Testis (tissue), 5 donors: ENCODE data around the gene VEGFB. TPM values are rescaled to one million over a fixed set of nuclear protein-coding genes. Genes with fewer than 3 reads are reported as not detected.
A peak's percentile ranks its signal among the peaks of the same experiment; 100 is the strongest.

Source experiments
- DNase-seq: peaks from one replicate; pipeline ENCODE4 v3.0.0-alpha.2; 2019
- H3K27ac ChIP-seq, 2 donors: fragments of 200-600 bp; sonication (generic); one replicate each; pipeline ENCODE4 v1.5.1; 2019
- H3K27me3 ChIP-seq: fragments of 200-600 bp; sonication (generic); one replicate; pipeline ENCODE4 v1.5.1; 2019
- H3K36me3 ChIP-seq: fragments of 200-600 bp; sonication (generic); one replicate; pipeline ENCODE4 v1.5.1; 2017; ENCODE audit warnings: low read depth; ENCODE audit errors: missing control alignments
- H3K4me1 ChIP-seq: fragments of 200-600 bp; sonication (generic); one replicate; pipeline ENCODE4 v1.5.1; 2019
- H3K4me3 ChIP-seq, 2 donors: fragments of 200-600 bp; sonication (generic); one replicate each; pipeline ENCODE4 v1.5.1; 2017 to 2019
- H3K9me3 ChIP-seq: fragments of 200-600 bp; sonication (generic); one replicate; pipeline ENCODE4 v1.5.1; 2017
- POLR2A ChIP-seq: fragments of 450-650 bp; IDR thresholded peaks from one replicate; pipeline ENCODE4 v1.6.1; 2017; ENCODE audit warnings: antibody characterized with exemption, mild to moderate bottlenecking, moderate library complexity
- WGBS, 2 donors: methylation state at CpG; one replicate each; pipeline ENCODE4 v1.1.5; 2018; 5-methylcytosine and 5-hydroxymethylcytosine counted together
- intact Hi-C: fragments of 100-400 bp; cut with DNase I; formaldehyde crosslinking; loops from one replicate; pipeline ENCODE4 v1.15.1; 2023; ENCODE audit warnings: low total_unique reads
- long read RNA-seq, 2 donors: transcript quantifications; one replicate each; lab custom pipeline, GENCODE V29; 2026
- polyA plus RNA-seq: library from polyadenylated mRNA; stranded (reverse); fragments of 350-450 nt; fragmentation: Illumina TruSeq; extraction: RNeasy Lipid Tissue Mini Kit (QIAGEN cat#74804); gene quantifications from one replicate; pipeline ENCODE4 v1.2.3, GENCODE V29; 2014; ENCODE audit warnings: low read depth, low replicate concordance; ENCODE audit not compliant: insufficient read depth
- total RNA-seq, 2 donors: library from RNA; depleted of rRNA; stranded (reverse); fragments of >200 nt; gene quantifications; one replicate each; pipeline ENCODE4 v1.2.3, GENCODE V29; 2016
- TF ChIP-seq, protein P1 (sequence below), 3 experiments: fragments of 450-650 bp in 2 of 3; fragments of 200-600 bp in 1 of 3; sonication (generic) in 1 of 3; IDR thresholded peaks; one replicate each; pipeline ENCODE4 v1.5.1; 2016 to 2019; ENCODE audit warnings: antibody characterized with exemption in 3 of 3, mild to moderate bottlenecking in 2 of 3, moderate library complexity in 1 of 3

VEGFB gene, protein sequence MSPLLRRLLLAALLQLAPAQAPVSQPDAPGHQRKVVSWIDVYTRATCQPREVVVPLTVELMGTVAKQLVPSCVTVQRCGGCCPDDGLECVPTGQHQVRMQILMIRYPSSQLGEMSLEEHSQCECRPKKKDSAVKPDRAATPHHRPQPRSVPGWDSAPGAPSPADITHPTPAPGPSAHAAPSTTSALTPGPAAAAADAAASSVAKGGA
- 10 to 100 TPM; 19.1 to 47.8 TPM for total RNA-seq
- polyA plus RNA-seq, result 57.3 TPM
- long read RNA-seq, donor 1, transcript VEGFB-201 (7 exons, 1,380 nt), result major isoform, 29 of 39 reads
- long read RNA-seq, donor 1, transcript VEGFB-202 (7 exons, 979 nt), result minor isoform, 5 of 39 reads
- long read RNA-seq, donor 1, partial matches to known transcripts, result 0 of 39 reads
- long read RNA-seq, donor 1, other reads (novel, unspliced or antisense), result 5 of 39 reads
- long read RNA-seq, donor 2, transcript VEGFB-201 (7 exons, 1,380 nt), result major isoform, 12 of 19 reads
- long read RNA-seq, donor 2, partial matches to known transcripts, result 5 of 19 reads
- long read RNA-seq, donor 2, other reads (novel, unspliced or antisense), result 0 of 19 reads

DNA sequence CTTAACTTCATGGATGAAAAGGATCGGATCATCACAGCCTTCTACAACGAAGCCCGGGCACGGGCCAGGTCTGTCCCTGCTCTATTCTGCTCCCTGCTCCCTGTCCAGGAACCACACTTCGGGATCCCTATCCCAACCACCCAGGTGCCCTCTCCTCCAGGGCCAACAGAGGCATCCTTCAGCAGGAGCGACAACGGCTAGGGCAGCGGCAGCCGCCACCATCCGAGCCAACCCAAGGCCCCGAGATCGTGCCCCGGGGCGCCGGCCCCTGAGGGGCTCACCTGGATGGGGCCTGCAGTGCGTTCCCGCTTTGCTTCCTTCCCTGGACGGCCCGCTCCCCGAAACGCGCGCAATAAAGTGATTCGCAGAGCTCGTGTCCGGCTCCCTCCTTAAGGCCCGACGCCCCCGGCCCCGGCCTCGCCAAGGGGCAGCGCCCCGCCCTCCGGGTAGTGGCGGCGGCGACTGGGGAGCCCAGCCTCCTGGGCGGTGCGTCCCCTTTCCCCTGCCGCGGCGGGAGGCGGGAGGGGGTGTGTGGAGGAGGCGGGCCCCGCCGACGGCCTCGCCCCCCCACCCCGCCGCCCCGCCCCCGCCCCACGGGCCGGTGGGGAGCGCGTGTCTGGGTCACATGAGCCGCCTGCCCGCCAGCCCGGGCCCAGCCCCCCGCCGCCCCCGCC is at the start of gene VEGFB:
Gene VEGFB (plus strand): TSS at position 672 of the 674 bp plus-strand sequence. CDS start 250 bp downstream, outside the sequence.
- TF ChIP-seq, protein P1, sequence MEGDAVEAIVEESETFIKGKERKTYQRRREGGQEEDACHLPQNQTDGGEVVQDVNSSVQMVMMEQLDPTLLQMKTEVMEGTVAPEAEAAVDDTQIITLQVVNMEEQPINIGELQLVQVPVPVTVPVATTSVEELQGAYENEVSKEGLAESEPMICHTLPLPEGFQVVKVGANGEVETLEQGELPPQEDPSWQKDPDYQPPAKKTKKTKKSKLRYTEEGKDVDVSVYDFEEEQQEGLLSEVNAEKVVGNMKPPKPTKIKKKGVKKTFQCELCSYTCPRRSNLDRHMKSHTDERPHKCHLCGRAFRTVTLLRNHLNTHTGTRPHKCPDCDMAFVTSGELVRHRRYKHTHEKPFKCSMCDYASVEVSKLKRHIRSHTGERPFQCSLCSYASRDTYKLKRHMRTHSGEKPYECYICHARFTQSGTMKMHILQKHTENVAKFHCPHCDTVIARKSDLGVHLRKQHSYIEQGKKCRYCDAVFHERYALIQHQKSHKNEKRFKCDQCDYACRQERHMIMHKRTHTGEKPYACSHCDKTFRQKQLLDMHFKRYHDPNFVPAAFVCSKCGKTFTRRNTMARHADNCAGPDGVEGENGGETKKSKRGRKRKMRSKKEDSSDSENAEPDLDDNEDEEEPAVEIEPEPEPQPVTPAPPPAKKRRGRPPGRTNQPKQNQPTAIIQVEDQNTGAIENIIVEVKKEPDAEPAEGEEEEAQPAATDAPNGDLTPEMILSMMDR (IDR thresholded peaks at IDR 0.05), result no peak
- no peak for TF ChIP-seq POLR2A
- Histone ChIP-seq H3K4me1 (peaks cover 27% of the 10 kb centered on the region), H3K9me3 (no peaks in the 10 kb centered on the region), H3K36me3 (no peaks in the 10 kb centered on the region), H3K27ac (peak within 1 kb of the TSS; percentile 77 to 89), H3K4me3 (peak within 1 kb of the TSS; percentile 61 to 73), H3K27me3 (no peaks in the 10 kb centered on the region)
- intact Hi-C loops, result no loop called here
- peak; percentile 67 for DNase-seq
- WGBS, 2 donors, result 2% methylated on average over 50 of the region's 62 CpGs; no CpG with 5 or more reads in 1 of the 2 donors

DNA sequence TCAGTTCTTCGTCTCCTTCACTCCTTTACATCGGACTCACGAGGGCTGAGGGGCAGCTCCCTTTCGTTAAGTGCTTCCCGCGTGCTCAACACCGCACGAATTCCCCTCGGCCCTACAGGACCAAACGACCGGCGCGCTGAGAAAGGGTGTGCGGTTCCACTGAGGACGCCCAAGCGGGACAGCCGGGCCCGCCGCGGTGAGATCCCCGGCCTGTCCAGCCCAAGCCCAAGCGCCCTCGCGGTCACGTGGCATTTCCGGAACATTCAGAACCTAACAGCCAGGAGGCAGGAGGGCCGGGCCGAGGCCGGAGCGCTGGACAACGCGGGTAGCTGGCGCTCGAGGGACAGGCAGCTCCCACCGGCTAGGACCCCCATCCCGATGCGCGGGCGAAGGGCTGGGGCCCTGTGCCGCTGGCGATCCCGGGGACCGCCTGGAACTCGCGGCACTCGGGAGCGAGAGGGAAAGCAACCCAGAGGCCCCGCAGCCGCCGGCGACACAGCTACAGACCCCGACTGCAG is 49.1 kb upstream of the VEGFB start:
- 0 to 1% methylated on average over 31 to 38 of the region's 52 CpGs for WGBS, 2 donors
- Histone ChIP-seq H3K27me3 (no peaks in the 10 kb centered on the region), H3K36me3 (no peaks in the 10 kb centered on the region), H3K4me3 (peak overlapping the region; percentile 71 to 78), H3K4me1 (peaks cover 36% of the 10 kb centered on the region), H3K27ac (peak overlapping the region; percentile 96 to 100), H3K9me3 (no peaks in the 10 kb centered on the region)
- TF ChIP-seq POLR2A, result peak; percentile 98
- TF ChIP-seq, protein P1 (IDR thresholded peaks at IDR 0.05), result peak in 2 of 3 experiments; percentile 24 to 58
- peak; percentile 88 for DNase-seq
- intact Hi-C loops, result no loop called here

DNA sequence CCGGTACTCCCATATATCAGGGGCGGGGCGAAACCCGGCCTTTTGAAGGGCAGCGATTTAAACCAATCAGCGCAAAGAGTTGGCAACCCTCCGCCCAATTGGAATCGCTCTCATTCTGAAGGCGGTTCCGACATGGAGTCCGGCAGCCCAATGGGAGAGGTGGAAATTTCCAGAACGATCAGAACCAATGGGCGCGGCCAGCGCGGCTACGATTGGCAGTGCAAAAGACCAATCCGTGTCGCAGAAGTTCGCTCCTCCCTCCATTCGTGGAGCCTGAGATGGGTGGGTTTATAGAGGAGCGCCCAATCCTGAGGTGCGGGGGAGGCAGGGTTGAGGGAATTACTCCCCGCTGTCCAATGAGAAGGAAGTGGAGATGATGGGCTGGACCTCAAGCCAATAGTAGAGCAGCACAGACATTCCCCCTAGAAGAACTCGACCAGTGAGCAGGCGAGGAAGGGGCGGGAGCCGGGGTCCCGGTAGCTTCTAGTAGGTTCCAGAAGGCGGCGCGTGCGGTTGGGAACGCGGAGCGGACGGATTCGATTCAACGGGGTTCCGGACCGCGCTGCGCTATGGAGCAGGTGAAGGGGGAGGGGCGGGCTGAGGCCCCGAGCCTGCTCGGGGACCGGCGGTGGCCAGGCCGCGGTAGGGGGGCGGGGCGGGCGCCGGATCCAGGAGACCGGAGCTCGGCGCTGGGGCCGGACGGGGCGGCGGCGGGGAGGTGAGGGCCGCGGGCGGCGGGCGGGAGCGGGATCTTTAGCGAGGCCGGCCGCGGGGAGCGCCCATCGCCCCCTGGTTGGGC is 48.5 kb upstream of the VEGFB start, which contains the start of gene STIP1:
Gene STIP1 (plus strand): TSS at position 479 of the 799 bp plus-strand sequence. CDS start 91 bp downstream, at position 570.
- H3K27ac ChIP-seq, result peak within 1 kb of the TSS; percentile 96 to 100
- no peaks in the 10 kb centered on the region for H3K9me3 ChIP-seq
- H3K4me1 ChIP-seq, result peaks cover 32% of the 10 kb centered on the region
- no peaks in the 10 kb centered on the region for H3K36me3 ChIP-seq
- peak; percentile 74 for TF ChIP-seq POLR2A
- TF ChIP-seq, protein P1 (IDR thresholded peaks at IDR 0.05), result peak in 2 of 3 experiments; percentile 22 to 43
- intact Hi-C loops, result no loop called here
- H3K4me3 ChIP-seq, result peak within 1 kb of the TSS; percentile 71 to 78
- peak; percentile 99 for DNase-seq
- no peaks in the 10 kb centered on the region for H3K27me3 ChIP-seq
- WGBS, 2 donors, result 0 to 1% methylated on average over 27 to 40 of the region's 74 CpGs

DNA sequence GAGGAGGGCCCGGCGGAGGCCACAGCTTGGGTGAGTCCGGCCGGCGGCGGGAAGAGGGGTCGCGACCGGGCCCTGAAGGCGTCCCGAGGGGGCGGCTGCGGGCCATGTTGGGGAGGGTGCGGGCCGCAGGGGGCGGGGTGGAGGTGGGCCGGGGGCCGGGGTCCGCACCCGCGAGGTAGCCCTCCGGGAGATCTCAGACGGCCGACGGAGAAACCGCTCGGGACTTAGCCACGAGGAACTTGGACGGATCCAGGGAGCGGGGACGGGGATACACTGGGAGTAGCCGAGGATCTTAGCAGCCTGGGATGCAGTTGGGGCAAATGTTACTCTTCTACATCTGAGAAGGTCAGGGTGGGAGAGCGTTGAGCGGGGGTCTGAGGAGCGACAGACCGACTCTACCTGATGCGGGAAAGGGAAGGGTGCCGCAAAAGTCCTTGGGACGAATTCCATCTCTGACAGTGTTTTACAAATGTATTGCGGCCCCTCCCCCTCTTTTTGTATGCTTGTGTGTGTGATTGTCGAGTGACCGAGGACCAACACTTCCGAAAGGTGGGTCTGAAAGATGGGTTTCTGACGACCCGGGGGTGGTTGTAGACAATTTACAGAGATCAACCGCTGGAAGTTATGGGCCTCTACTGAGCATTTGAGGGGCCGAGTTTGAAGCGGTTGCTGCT is 47.8 kb upstream of the VEGFB start:
- Histone ChIP-seq H3K27me3 (no peaks in the 10 kb centered on the region), H3K9me3 (no peaks in the 10 kb centered on the region), H3K4me3 (no peak overlapping the region), H3K36me3 (no peaks in the 10 kb centered on the region), H3K4me1 (peaks cover 25% of the 10 kb centered on the region), H3K27ac (peak overlapping the region in 1 of 2 donors; percentile 95)
- no peak for TF ChIP-seq POLR2A
- TF ChIP-seq, protein P1 (IDR thresholded peaks at IDR 0.05), result no peak
- 0 to 2% methylated on average over 21 to 24 of the region's 48 CpGs for WGBS, 2 donors
- intact Hi-C loops, result no loop called here
- DNase-seq, result peak; percentile 58
